Stimulated activated CD4-positive, alpha-beta T cell treated with anti-CD3 and anti-CD28 coated beads, Interleukin-4, amount 100 ng/mL, for 48 hours (primary cell): Measurements from ENCODE around the gene VAC14.

ENCODE experiments used
- DNase-seq, 2 donors: peaks; one replicate each; pipeline ENCODE4 v3.0.0-alpha.2; 2020; ENCODE audit warnings: low read depth in 2 of 2

Gene VAC14

DNA sequence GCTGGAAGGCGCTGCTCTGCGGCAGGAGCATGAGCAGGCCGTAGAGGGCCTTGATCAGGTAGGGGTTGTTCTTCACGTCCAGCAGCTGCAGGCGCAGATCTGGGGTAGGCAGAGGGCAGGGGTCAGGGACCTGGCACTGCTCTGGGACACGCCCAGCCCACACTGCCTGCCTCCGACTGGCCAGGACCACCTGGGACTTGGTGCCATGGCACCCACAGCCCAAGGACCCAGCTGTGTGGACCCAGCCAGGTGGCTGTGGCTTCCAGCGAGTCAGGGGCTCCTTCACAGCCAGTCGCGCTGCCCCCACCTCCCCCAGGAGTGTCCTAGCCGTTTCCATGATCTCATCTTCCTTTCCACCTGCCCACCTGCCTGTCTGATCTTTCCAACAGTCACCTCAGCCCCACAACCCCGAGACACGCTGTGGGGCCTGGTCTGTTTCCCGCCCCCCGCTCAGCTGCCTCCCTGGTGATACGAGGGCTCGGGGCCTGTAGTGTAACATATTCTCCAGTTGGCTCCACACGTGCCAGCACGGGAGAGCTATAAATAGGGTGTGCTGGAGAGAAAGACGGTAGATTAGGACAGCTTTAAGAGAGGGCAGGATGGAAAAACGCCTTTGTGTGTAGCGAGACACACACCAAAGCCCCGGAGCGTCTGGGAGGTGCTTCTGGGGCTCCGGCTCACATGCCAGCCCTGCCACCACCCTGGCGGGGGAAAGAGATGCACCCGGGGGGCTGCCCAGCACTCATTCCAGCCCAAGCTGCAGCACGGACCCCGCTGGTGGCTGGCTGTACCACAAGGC is 107.9 kb downstream of the VAC14 start:
- no peak for DNase-seq

DNA sequence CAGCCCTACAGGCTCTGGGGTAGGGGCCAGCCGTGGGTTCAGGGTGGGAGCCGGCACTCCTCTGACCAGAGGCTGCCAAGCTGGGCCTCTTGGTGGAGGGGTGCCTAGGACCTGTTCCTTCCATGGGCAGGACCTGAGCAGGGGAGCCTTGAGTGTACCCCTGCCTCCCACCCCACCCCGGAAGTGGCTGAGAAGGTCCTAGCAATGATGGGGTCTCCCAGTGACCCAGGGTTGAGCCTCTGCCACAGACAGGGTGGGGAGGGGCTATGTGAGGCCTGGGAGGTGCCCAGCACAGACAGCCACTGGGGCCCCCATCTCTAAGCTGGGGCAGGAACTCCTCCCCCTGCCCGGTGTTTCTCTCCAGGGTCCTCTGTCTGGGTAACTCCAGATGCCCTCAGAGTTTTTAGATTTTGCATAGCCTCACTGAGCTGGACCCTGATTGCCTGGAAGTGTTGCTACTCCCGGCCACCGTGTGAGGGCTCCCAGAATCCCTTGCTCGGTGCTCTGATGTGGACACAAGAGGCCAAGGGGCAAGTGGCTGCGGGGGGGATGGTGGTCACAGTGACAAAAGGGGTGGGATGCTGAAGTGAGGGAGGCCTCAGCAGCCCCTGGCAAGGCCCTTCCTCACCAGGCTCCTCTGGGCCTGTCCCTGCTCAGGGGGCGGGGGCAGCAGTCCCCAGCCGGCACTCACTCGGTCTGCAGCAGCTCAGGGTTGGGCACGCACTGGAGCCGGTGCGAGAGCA is 108.7 kb downstream of the VAC14 start:
- DNase-seq, result no peak

- no peak for DNase-seq
Measured at GRCh38 chr16:70691223-70692129, 109.5 kb downstream of the VAC14 start.

- DNase-seq, result no peak
Measured at GRCh38 chr16:70689970-70690891, 110.7 kb downstream of the VAC14 start.

- no peak for DNase-seq
Measured at GRCh38 chr16:70689035-70689969, 111.7 kb downstream of the VAC14 start.

- no peak for DNase-seq
Measured at GRCh38 chr16:70688246-70688742, 112.7 kb downstream of the VAC14 start.

GRCh38 chr16:70687671-70688245 is 113.2 kb downstream of the VAC14 start:
- no peak for DNase-seq

- no peak for DNase-seq
Measured at GRCh38 chr16:70687102-70687511, 113.9 kb downstream of the VAC14 start.

DNA sequence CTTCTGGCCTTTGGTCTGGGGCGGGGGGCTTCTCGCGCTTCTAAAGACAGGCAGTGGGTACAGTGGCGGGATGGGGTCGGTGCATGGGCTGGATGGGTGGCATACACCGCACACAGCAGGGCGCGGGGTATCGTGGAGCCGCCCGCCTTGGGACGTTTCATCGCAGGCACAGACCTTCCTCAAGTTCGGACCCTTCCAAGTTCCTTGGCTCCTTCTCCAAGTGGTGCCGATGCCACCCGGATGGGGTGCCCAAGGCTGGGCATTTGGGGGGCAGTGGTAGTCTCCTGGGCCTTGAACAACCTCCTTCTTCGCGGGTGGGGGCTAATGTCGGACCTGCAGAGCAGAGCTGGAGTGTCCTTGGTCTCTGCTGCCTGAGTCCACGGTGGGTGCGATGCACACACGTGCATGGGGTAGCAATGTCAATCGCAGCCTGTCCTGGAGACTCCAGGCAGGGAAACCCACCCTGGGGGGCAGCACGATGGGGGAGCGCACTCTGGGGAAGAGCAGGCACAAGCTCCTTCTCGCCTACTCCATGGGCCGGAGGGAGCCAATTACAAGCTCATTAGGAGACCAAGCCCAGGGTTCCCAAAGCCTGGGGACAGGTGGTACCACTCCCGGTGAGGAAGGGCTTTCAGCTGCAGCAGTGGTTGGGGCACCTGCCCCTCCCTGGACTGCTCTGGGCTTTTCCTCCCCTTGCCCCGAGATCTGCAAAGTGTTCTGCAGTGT is 114.4 kb downstream of the VAC14 start:
- no peak for DNase-seq

DNA sequence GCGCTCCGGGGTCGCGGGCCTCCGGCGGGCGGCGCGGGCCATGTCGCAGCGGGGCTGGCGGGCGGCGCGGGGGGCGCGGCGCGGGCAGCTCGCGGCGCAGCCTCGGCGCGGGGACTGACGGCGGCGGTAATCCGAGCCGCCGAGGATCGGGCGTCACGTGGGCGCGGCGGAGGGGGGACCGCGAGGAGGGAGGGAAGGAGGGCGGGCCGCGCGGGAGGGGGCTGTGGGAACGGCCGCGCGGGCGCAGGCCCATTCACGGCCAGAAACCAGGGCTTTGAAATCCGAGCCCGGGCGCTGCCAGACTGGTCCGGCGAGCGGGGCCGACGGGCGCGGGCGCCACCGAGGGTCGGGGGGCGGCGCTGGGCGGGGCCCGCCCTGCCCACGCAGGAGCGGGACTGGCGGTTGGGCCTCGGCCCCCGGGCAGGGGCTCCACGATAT is 115.0 kb downstream of the VAC14 start, which contains the start of gene MTSS2:
TSS of gene MTSS2 (minus strand) at position 116 of the 438 bp plus-strand sequence. CDS start 262 bp downstream, outside the sequence.
- DNase-seq, result no peak

GRCh38 chr16:70685061-70685937 is 115.7 kb downstream of the VAC14 start:
- DNase-seq, result no peak

DNA sequence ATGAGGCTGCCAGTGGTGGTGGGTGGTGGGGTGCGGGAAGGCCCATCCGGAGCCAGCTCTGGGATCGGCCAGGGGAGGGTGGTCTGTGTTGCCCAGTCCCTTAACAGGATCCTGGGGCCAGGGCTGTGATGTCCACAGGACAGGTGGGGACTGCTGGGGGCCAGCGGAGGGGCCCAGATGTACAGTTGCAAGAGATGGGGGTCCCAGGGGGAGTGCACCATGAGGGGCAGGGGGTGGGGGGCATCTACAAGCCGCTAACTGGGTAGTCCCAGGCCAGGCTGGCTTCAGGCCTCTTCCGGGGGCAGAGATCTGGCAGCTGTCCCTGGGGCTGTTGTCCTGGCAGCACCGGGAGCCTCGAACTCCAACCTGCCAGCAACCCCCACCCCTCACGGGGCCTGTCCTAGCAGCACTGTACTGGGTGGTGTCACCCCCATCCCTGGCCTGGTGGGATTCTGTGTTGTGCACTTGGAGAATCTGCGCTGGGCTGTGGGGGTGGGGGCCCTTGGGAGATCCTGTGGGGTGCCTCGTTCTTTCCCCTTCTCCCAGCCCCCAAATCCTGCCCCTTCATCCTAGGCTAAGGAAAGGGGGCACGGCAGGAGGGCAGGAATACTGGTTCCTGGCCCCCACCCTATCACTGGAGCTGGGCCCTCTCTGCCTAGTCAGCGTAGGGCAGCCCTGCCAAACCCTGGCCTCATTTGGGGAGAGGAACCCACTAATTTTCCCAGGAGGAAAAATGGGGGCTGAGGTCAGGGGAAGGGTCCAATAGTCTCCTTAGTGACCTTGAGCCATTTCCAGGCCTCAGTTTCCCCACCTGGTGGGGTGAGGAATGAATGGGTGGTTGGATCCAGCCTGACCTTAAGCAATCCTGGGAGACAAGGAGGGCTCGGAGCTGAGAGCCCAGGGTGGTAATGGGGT is 116.6 kb downstream of the VAC14 start:
- DNase-seq, result no peak

- no peak for DNase-seq
Measured at GRCh38 chr16:70683146-70683944, 117.6 kb downstream of the VAC14 start.

DNA sequence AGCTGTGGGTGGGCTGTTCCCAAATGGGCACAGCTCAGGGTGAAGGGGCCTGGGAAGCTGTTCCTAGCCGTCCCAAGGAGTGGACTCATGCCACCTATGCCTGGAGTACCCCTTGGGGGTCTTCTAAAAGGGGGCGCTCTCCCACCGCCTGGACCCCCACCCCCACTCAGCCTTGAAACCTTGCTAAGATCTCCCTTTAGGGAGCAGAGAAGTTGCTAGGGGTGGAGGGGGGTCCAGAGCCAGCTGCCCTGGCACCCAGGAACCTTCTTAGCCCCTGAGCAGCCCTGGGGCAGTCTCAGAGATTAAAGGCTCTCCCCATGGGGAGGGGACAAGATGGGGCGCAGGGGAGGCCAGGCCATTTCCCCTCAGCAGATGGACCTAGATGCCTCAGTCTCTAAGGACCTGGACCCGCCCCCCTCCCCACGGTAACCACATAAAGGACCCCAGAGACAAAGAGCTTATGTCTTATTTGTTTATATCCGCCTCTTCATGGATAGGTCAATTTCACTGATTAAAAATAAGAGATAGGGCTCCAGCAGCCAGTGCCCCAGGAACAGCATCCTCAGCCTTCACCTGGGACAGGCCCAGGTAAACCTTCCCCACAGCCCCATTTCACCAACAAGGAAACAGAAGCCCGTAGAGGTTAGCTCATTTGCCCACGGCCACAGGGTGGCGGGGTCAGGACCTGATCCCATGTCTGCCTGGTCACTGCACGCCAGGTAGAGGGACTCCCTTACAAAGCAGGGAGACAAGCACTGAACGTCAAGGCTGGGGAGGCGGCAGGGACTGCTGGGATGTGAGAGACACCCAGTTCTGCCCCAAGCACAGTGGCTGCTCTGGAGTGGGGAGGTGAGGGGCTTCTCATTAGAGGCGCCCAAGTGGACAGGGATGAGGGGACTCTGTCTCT is 118.5 kb downstream of the VAC14 start:
- no peak for DNase-seq
